Tibial nerve (tissue), 4 donors: ENCODE data around the gene NUAK2.

Experiments used
- CTCF ChIP-seq, 5 experiments: fragments of 200-600 bp in 3 of 5; fragments of 450-650 bp in 2 of 5; sonication (generic) in 3 of 5; IDR thresholded peaks; one replicate each; pipeline ENCODE4 v1.5.1; 2016 to 2019; ENCODE audit warnings: antibody characterized with exemption in 5 of 5, mild to moderate bottlenecking in 3 of 5, moderate library complexity in 2 of 5
- EP300 ChIP-seq, 2 donors: sonication (generic); formaldehyde crosslinking; IDR thresholded peaks; one replicate each; pipeline ENCODE4 v1.6.1; 2017; ENCODE audit warnings: antibody characterized with exemption in 2 of 2, mild to moderate bottlenecking in 1 of 2
- POLR2A ChIP-seq, 2 donors: fragments of 450-650 bp; IDR thresholded peaks; one replicate each; pipeline ENCODE4 v1.6.1; 2017; ENCODE audit warnings: antibody characterized with exemption in 2 of 2, mild to moderate bottlenecking in 2 of 2, moderate library complexity in 2 of 2

GRCh38 chr1:205356440-205357139 is 35.0 kb upstream of the NUAK2 start, which contains the start of gene KLHDC8A:
- no peak for TF ChIP-seq CTCF (IDR thresholded peaks at IDR 0.05)
- TF ChIP-seq POLR2A (IDR thresholded peaks at IDR 0.05): no peak
- peak in 1 of 2 donors; percentile 43 for TF ChIP-seq EP300 (IDR thresholded peaks at IDR 0.05)
